HEK293 (cell line): ENCODE results near the gene PHAF1.

Experiments used
- BCL11B ChIP-seq: fragments of 450-650 bp; formaldehyde crosslinking; IDR thresholded peaks from 2 replicates; pipeline ENCODE4 v1.5.1; 2016; ENCODE audit warnings: low read depth, missing biosample characterization, missing genetic modification characterization
- EGR2 ChIP-seq: fragments of 450-650 bp; formaldehyde crosslinking; IDR thresholded peaks from 2 replicates; pipeline ENCODE4 v1.5.1; 2016; ENCODE audit warnings: low read depth, missing biosample characterization, missing genetic modification characterization
- GLIS2 ChIP-seq: fragments of 450-650 bp; formaldehyde crosslinking; IDR thresholded peaks from 2 replicates; pipeline ENCODE4 v1.5.1; 2016; ENCODE audit warnings: missing biosample characterization, missing genetic modification characterization
- HOXA7 ChIP-seq: sonication (generic); formaldehyde crosslinking; IDR thresholded peaks from 2 replicates; pipeline ENCODE4 v1.8.1; 2022; ENCODE audit warnings: missing genetic modification reagents, borderline replicate concordance
- KLF16 ChIP-seq: fragments of 450-650 bp; formaldehyde crosslinking; IDR thresholded peaks from 2 replicates; pipeline ENCODE4 v1.5.1; 2017; ENCODE audit warnings: missing biosample characterization, missing genetic modification characterization
- KLF7 ChIP-seq: fragments of 450-650 bp; formaldehyde crosslinking; IDR thresholded peaks from 2 replicates; pipeline ENCODE4 v1.5.1; 2016; ENCODE audit warnings: missing biosample characterization, missing genetic modification characterization, borderline replicate concordance
- KLF9 ChIP-seq: fragments of 450-650 bp; formaldehyde crosslinking; IDR thresholded peaks from 2 replicates; pipeline ENCODE4 v1.5.1; 2016; ENCODE audit warnings: missing biosample characterization, missing genetic modification characterization, low read depth
- SP7 ChIP-seq: fragments of 450-650 bp; formaldehyde crosslinking; IDR thresholded peaks from 2 replicates; pipeline ENCODE4 v1.5.1; 2016; ENCODE audit warnings: missing biosample characterization, missing genetic modification characterization
- WT1 ChIP-seq: fragments of 450-650 bp; formaldehyde crosslinking; IDR thresholded peaks from 2 replicates; pipeline ENCODE4 v1.5.1; 2016; ENCODE audit warnings: missing biosample characterization, missing genetic modification characterization
- ZBTB48 ChIP-seq: fragments of 450-650 bp; formaldehyde crosslinking; IDR thresholded peaks from 2 replicates; pipeline ENCODE4 v1.5.1; 2016; ENCODE audit warnings: missing biosample characterization, missing genetic modification characterization
- ZBTB7A ChIP-seq: fragments of 450-650 bp; formaldehyde crosslinking; IDR thresholded peaks from 2 replicates; pipeline ENCODE4 v1.5.1; 2016; ENCODE audit warnings: low read depth, missing biosample characterization, missing genetic modification characterization
- ZBTB8A ChIP-seq: fragments of 450-650 bp; formaldehyde crosslinking; IDR thresholded peaks from 2 replicates; pipeline ENCODE4 v1.5.1; 2016; ENCODE audit warnings: missing biosample characterization, missing genetic modification characterization
- ZEB2 ChIP-seq: fragments of 450-650 bp; formaldehyde crosslinking; IDR thresholded peaks from 2 replicates; pipeline ENCODE4 v1.5.1; 2016; ENCODE audit warnings: missing biosample characterization, missing genetic modification characterization
- ZFP69B ChIP-seq: fragments of 450-650 bp; formaldehyde crosslinking; IDR thresholded peaks from 2 replicates; pipeline ENCODE4 v1.5.1; 2016; ENCODE audit warnings: missing biosample characterization, missing genetic modification characterization
- ZNF112 ChIP-seq: fragments of 450-650 bp; formaldehyde crosslinking; IDR thresholded peaks from 2 replicates; pipeline ENCODE4 v1.5.0; 2017; ENCODE audit warnings: missing biosample characterization, missing genetic modification characterization
- ZNF169 ChIP-seq: fragments of 450-650 bp; formaldehyde crosslinking; IDR thresholded peaks from 2 replicates; pipeline ENCODE4 v1.5.1; 2016; ENCODE audit warnings: missing biosample characterization, missing genetic modification characterization
- ZNF239 ChIP-seq: fragments of 450-650 bp; formaldehyde crosslinking; IDR thresholded peaks from 2 replicates; pipeline ENCODE4 v1.5.1; 2016; ENCODE audit warnings: missing biosample characterization, missing genetic modification characterization
- ZNF24 ChIP-seq: fragments of 450-650 bp; formaldehyde crosslinking; IDR thresholded peaks from 2 replicates; pipeline ENCODE4 v1.5.1; 2016; ENCODE audit warnings: missing biosample characterization, missing genetic modification characterization
- ZNF266 ChIP-seq: fragments of 450-650 bp; formaldehyde crosslinking; IDR thresholded peaks from 2 replicates; pipeline ENCODE4 v1.5.1; 2016; ENCODE audit warnings: missing biosample characterization, missing genetic modification characterization, low read depth
- ZNF274 ChIP-seq, 2 experiments: fragments of 200-500 bp in 1 of 2; fragments of 450-650 bp in 1 of 2; sonication (Bioruptor generic) in 1 of 2; formaldehyde crosslinking in 1 of 2; IDR thresholded peaks; 2 replicates each; pipeline versions ENCODE4 v1.5.1 to v1.6.1; 2014 to 2016; ENCODE audit warnings: borderline replicate concordance in 1 of 2, inconsistent platforms in 1 of 2, low read length in 1 of 2, missing biosample characterization in 1 of 2, missing genetic modification characterization in 1 of 2
- ZNF292 ChIP-seq: fragments of 450-650 bp; formaldehyde crosslinking; IDR thresholded peaks from 2 replicates; pipeline ENCODE4 v1.5.1; 2016; ENCODE audit warnings: low read depth, missing biosample characterization, missing genetic modification characterization, borderline replicate concordance
- ZNF335 ChIP-seq: fragments of 450-650 bp; formaldehyde crosslinking; conservative IDR thresholded peaks from 2 replicates; pipeline ENCODE4 v1.5.1; 2016; ENCODE audit warnings: missing biosample characterization, missing genetic modification characterization
- ZNF341 ChIP-seq: fragments of 450-650 bp; formaldehyde crosslinking; IDR thresholded peaks from 2 replicates; pipeline ENCODE4; 2016; ENCODE audit warnings: low read depth, missing biosample characterization, missing genetic modification characterization
- ZNF610 ChIP-seq: fragments of 450-650 bp; formaldehyde crosslinking; IDR thresholded peaks from 2 replicates; pipeline ENCODE4 v1.5.1; 2016; ENCODE audit warnings: missing biosample characterization, missing genetic modification characterization, borderline replicate concordance
- ZNF623 ChIP-seq: fragments of 450-650 bp; formaldehyde crosslinking; IDR thresholded peaks from 2 replicates; pipeline ENCODE4 v1.5.1; 2016; ENCODE audit warnings: missing biosample characterization, missing genetic modification characterization
- ZNF664 ChIP-seq: fragments of 450-650 bp; formaldehyde crosslinking; IDR thresholded peaks from 2 replicates; pipeline ENCODE4 v1.5.1; 2016; ENCODE audit warnings: missing biosample characterization, missing genetic modification characterization
- ZNF830 ChIP-seq: fragments of 450-650 bp; IDR thresholded peaks from 2 replicates; pipeline ENCODE4 v1.5.0; 2018; ENCODE audit warnings: missing biosample characterization, missing genetic modification characterization, low read depth, mild to moderate bottlenecking, moderate library complexity
- ZSCAN23 ChIP-seq: fragments of 450-650 bp; formaldehyde crosslinking; IDR thresholded peaks from 2 replicates; pipeline ENCODE4 v1.5.1; 2016; ENCODE audit warnings: missing biosample characterization, missing genetic modification characterization
- TF ChIP-seq, protein P1 (sequence below): fragments of 450-650 bp; formaldehyde crosslinking; IDR thresholded peaks from 2 replicates; pipeline ENCODE4 v1.5.1; 2017; ENCODE audit warnings: missing biosample characterization, mild to moderate bottlenecking, missing genetic modification characterization, moderate library complexity
- TF ChIP-seq, protein P2 (sequence below): fragments of 450-650 bp; IDR thresholded peaks from 2 replicates; pipeline ENCODE4 v1.5.1; 2018; ENCODE audit warnings: missing biosample characterization, missing genetic modification characterization
- TF ChIP-seq, protein P3 (sequence below): fragments of 450-650 bp; formaldehyde crosslinking; IDR thresholded peaks from 2 replicates; pipeline ENCODE4 v1.5.1; 2016; ENCODE audit warnings: missing biosample characterization, missing genetic modification characterization
- TF ChIP-seq, protein P4 (sequence below): fragments of 450-650 bp; formaldehyde crosslinking; IDR thresholded peaks from 2 replicates; pipeline ENCODE4 v1.5.1; 2016; ENCODE audit warnings: missing biosample characterization, missing genetic modification characterization
- TF ChIP-seq, protein P5 (sequence below): fragments of 450-650 bp; formaldehyde crosslinking; IDR thresholded peaks from 2 replicates; pipeline ENCODE4 v1.5.1; 2017; ENCODE audit warnings: missing biosample characterization, missing genetic modification characterization

Gene PHAF1

DNA sequence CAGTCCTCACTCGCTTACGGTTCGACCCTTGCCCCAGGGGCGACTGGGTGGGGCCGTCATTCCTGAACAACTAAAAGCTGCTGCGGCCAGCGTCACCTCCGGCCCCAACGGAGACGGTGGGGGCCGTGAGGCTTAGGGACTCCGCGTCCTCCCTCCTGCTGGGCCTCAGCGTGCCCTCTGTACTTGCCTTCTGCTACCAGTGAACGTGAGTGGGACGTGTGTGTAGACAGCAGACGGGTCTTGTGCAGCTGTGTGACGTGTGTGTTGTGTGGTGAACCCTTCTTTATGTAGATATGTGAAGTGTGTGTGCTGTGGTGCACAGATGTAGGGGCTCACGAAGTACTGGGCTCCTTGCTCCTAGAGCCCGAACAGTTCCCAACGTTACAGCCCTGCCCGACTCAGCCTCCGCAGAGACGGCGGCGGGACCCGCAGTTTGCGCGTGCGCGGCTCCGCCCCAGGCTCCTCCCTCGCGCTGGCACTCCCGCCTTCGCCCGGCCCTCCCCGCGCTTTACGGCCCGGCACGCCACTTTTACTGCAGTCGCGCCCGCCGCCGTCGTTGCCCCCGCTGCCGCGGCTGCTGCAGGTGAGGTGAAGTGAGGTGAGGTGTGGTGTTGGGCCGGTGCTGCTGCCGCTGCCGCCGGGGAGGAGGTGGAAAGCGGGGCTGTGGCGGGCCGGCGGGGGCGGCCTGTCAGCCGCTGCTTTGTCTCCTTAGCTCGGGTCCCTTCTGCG, at the start of gene PHAF1 (continued):
- TF ChIP-seq ZNF610 (tag by site-specific recombination) (0 out of 2 replicates have a peak, but pooled peaks have one; percentile 16), ZNF266 (tag by site-specific recombination) (no peak), HOXA7 (CRISPR knock-in tag) (no peak), SP7 (tag by site-specific recombination) (peak; percentile 78; the same call in 1 of the 2 replicates), KLF7 (tag by site-specific recombination) (no peak), ZFP69B (tag by site-specific recombination) (no peak), KLF9 (peak; percentile 14; the same call in 1 of the 2 replicates), WT1 (tag by site-specific recombination) (0 out of 2 replicates have a peak, but pooled peaks have one; percentile 26), ZBTB48 (tag by site-specific recombination) (peak; percentile 97), KLF16 (tag by site-specific recombination) (peak; percentile 15; the same call in 1 of the 2 replicates), GLIS2 (tag by site-specific recombination) (no peak), ZNF292 (tag by site-specific recombination) (no peak), ZNF274 (IDR thresholded peaks at IDR 0.05; ENCODE audit: low read length) (no peak), ZNF274 (tag by site-specific recombination; IDR thresholded peaks at IDR 0.05; ENCODE audit: borderline replicate concordance) (no peak), ZSCAN23 (tag by site-specific recombination) (no peak), ZNF24 (tag by site-specific recombination) (no peak), ZNF341 (no peak), ZEB2 (tag by site-specific recombination) (peak; percentile 83), ZNF830 (tag by site-specific recombination) (no peak), ZNF623 (tag by site-specific recombination) (no peak), ZNF239 (tag by site-specific recombination) (no peak), ZNF169 (tag by site-specific recombination) (no peak), ZNF664 (tag by site-specific recombination) (no peak), EGR2 (no peak; the same call in none of the 2 replicates), ZNF335 (tag by site-specific recombination) (peak; percentile 95), BCL11B (tag by site-specific recombination) (no peak), ZNF112 (tag by site-specific recombination) (no peak), ZBTB8A (tag by site-specific recombination) (peak; percentile 81), ZBTB7A (tag by site-specific recombination) (no peak)
- TF ChIP-seq, protein P1, sequence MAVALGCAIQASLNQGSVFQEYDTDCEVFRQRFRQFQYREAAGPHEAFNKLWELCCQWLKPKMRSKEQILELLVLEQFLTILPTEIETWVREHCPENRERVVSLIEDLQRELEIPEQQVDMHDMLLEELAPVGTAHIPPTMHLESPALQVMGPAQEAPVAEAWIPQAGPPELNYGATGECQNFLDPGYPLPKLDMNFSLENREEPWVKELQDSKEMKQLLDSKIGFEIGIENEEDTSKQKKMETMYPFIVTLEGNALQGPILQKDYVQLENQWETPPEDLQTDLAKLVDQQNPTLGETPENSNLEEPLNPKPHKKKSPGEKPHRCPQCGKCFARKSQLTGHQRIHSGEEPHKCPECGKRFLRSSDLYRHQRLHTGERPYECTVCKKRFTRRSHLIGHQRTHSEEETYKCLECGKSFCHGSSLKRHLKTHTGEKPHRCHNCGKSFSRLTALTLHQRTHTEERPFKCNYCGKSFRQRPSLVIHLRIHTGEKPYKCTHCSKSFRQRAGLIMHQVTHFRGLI, result no peak; the same call in none of the 2 replicates
- TF ChIP-seq, protein P2, sequence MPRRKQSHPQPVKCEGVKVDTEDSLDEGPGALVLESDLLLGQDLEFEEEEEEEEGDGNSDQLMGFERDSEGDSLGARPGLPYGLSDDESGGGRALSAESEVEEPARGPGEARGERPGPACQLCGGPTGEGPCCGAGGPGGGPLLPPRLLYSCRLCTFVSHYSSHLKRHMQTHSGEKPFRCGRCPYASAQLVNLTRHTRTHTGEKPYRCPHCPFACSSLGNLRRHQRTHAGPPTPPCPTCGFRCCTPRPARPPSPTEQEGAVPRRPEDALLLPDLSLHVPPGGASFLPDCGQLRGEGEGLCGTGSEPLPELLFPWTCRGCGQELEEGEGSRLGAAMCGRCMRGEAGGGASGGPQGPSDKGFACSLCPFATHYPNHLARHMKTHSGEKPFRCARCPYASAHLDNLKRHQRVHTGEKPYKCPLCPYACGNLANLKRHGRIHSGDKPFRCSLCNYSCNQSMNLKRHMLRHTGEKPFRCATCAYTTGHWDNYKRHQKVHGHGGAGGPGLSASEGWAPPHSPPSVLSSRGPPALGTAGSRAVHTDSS (tag by site-specific recombination), result no peak
- TF ChIP-seq, protein P3, sequence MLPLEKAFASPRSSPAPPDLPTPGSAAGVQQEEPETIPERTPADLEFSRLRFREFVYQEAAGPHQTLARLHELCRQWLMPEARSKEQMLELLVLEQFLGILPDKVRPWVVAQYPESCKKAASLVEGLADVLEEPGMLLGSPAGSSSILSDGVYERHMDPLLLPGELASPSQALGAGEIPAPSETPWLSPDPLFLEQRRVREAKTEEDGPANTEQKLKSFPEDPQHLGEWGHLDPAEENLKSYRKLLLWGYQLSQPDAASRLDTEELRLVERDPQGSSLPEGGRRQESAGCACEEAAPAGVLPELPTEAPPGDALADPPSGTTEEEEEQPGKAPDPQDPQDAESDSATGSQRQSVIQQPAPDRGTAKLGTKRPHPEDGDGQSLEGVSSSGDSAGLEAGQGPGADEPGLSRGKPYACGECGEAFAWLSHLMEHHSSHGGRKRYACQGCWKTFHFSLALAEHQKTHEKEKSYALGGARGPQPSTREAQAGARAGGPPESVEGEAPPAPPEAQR (tag by site-specific recombination), result no peak
- TF ChIP-seq, protein P4, sequence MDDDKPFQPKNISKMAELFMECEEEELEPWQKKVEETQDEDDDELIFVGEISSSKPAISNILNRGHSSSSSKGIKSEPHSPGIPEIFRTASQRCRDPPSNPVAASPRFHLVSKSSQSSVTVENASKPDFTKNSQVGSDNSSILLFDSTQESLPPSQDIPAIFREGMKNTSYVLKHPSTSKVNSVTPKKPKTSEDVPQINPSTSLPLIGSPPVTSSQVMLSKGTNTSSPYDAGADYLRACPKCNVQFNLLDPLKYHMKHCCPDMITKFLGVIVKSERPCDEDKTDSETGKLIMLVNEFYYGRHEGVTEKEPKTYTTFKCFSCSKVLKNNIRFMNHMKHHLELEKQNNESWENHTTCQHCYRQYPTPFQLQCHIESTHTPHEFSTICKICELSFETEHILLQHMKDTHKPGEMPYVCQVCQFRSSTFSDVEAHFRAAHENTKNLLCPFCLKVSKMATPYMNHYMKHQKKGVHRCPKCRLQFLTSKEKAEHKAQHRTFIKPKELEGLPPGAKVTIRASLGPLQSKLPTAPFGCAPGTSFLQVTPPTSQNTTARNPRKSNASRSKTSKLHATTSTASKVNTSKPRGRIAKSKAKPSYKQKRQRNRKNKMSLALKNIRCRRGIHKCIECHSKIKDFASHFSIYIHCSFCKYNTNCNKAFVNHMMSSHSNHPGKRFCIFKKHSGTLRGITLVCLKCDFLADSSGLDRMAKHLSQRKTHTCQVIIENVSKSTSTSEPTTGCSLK (tag by site-specific recombination), result no peak
- TF ChIP-seq, protein P5, sequence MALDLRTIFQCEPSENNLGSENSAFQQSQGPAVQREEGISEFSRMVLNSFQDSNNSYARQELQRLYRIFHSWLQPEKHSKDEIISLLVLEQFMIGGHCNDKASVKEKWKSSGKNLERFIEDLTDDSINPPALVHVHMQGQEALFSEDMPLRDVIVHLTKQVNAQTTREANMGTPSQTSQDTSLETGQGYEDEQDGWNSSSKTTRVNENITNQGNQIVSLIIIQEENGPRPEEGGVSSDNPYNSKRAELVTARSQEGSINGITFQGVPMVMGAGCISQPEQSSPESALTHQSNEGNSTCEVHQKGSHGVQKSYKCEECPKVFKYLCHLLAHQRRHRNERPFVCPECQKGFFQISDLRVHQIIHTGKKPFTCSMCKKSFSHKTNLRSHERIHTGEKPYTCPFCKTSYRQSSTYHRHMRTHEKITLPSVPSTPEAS, result no peak
